Activated naive CD4-positive, alpha-beta T cell (primary cell): Measurements from ENCODE around the gene AGAP1.

Source experiments
- DNase-seq, 4 experiments: peaks; one replicate each; lab custom pipeline; 2025; lab: John Stamatoyannopoulos, UW

Gene AGAP1

DNA sequence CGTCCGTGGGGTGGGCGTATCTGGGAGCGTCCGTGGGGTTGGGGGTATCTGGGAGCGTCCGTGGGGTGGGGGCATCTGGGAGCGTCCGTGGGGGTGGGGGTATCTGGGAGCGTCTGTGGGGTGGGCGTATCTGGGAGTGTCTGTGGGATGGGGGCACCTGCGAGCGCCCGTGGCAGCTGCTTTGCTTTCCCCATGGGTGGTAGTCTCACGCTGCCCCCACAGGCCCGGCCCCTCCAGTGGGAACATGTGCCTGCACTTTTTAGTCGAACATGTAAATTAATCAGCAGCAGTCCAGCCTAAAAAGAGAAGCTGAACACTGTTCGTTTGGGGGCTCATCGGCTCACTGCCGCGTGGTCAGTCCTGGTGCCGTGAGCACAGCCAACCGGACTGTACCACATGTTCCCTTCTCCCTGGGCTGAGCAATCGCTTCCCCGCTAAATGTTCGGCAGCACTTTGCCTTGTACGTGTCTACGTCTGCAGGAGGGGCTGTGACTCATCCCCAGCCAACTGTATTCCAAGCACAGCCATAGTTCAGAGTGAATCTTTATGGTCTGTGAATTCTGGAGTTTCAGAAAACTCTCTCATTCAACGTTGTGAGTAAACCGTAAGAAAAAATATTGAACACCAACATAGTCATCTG is 271.5 kb downstream of the AGAP1 start:
- no peak for DNase-seq

DNA sequence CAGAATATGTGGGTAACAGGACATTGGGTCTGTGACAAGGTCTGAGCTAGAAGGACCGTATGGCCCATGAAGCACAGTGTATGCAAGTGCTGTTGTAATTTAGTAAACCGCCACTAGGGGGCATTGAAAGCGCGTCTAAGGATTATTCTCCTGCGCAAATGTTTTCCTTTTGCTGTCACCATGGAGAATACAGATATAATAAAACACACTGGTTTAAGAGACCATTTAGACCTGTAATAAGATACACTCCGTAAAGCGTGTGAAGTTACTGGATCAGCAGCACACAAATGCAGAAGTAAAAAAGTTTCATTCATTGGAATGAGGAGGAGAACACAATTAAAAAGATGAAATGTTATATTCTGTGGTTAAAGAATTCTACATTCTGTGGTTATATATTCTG is 272.4 kb downstream of the AGAP1 start:
- peak in 1 of 4 experiments; percentile 29 for DNase-seq

DNA sequence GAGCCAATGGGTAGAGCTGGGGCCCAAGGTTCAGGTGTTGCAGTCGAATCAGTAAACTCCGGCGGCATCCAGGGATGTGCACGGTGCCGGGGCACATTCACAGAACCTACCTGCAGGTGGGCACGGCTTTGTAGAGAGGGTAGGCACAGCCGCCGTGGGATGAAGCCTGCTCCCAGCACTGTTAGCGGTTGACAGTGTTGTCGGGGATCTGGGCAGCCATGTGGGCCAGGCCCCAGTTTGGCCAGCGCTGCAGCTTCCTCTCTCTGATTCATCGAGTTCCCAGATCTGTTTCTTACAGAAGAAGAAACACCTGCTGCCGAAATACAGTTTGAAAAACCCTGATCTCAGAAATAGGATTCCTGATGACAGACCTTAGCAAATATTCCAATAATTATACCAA is 274.8 kb downstream of the AGAP1 start:
- DNase-seq: no peak

DNA sequence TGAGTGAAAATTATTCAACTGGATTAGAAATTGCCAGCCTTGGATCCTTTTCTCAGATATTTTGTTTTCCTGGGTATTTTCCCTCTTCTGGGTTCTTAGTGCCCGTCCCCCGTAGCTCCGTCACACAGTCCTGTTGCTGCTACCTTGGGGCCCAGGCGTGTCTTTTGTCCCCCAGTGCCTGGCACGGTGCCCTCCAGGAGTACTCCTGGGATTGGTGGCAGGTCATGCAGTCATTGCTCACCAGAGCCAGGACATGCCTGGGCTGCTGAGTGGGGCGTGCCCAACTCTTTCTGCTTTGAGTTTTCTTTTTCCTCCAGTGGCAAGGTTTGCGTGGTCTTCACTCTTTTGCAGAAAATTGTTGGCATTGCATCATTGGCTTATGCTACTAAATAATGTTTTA is 275.2 kb downstream of the AGAP1 start:
- no peak for DNase-seq

DNA sequence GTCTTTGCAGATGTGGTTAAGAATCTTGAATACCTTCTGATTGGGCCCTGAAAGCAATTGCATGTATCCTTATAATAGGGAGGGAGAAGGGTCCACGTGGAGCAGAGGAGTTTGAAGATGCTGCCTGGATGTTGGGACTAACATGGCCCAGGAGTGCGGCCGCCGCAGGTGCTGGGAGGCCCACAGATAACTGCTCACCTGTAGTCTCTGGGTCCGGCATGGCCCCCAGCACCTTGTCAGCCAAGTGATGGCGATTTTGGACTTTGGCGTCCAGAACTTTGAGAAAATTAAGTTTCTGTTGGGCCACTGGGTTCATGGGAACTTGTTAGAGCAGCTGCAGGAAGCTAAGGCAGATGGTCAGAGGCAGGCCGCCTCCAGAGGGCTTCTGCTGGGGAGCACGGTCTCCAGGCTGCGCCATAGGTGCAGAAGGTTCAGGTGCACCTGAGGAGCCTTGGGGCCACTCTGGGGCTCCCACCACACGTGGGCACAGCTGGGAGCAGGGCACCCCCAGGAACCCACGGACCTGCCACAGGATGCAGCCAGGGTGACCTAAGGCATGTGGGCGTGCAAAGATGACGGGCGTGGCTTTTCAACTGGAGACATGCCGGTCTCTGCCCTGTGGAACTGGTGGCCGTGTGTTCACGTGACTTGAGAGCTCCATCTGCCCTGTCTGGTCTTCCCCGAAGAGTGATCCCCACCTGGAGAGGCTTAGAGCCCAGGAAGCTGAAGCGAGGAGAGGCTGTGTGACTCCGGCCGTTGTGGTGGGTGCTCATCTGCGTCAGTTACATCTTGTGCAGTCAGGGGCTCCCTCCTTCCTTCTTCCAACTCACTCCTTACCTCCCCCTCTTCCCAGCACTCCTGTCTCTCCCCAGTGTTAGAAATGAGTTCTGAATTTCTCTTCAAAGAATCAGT is 277.3 kb downstream of the AGAP1 start:
- no peak for DNase-seq

DNA sequence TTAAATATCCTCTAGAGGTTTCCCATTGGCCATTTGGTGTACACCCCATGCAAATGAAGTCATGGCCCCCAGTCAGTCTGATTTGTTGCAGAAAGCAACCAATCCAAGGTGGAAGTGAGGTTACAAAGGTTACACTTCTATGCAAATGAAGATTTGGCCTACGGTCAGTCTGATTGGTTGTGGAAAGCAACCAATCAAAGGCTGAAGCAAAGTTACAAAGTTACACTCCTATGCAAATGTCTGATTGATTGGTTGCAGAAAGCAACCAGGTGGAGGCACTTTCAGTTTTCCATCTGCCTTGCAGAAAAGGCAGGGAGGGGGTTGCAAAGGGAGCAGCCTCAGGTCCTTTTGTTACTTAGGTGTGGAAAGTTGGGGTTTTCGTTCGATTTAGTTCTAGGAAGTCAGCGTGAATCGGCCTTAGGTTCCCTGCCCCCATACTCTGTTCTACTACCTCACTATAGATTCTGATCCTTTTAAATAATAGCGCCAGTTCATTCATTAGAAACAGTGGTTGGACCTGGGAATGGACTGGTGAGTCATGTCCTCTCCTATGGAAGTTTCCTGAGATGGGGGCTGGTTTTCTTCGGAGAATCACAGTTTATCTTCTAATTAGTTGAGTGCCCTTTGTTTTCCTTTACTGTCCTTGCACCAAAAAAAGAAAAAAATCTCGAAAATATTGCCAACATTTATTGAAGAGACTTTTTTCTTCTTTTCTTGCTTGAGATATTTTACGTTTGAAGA is 279.5 kb downstream of the AGAP1 start:
- no peak for DNase-seq

DNA sequence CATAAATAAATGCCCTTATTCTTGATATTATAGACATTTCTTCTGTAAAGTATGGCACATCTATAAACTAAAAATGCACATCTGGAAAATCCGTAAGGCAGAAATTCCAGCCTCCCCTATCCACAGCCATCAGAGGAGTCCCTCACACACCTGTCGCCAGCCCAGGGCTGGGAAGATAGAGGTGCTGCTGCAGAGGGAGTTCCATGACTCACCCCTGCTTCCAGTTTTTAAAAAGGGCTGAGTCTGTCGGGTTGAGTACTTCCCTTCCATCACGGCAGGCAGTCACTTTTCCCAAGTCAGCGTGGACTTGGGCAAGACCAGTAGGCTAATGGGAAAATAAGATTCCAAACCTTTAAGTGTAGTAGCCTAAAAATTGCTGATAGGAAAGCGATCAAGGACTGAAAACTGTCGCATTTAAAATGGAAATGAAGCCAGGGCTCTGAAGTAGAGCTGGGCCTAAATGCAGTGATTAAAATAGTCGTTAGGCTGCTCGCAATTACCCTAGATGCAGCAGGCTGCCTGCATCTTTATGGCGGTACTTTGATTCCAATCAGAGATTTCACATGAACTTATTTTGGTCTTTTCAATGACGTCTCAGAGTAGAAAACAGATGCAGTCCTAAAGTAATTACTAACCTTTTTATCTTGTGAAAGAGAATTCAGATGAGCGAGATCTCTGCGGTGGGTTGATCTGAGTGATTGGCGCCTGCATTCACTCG is 280.5 kb downstream of the AGAP1 start:
- no peak for DNase-seq

DNA sequence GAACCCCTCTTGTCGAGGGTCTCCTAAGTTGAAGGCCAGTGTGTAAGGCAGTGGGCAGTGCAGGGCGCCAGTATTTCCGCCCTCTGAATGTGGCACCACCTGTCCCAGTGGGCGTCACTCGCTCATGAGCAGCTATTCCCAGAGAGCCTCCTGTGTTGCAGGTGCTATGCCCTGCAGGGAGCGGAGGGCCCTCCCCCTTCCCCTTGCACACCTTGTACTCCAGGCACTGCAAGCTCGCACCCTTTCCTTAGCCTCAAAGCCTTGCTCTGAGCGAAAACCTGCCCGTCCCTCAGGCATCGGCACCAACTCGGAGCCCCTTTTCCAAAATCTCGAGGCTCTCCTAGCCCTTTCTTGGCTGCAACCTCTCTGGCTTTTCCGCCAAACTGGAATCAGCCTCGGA is 282.7 kb downstream of the AGAP1 start:
- no peak for DNase-seq

DNA sequence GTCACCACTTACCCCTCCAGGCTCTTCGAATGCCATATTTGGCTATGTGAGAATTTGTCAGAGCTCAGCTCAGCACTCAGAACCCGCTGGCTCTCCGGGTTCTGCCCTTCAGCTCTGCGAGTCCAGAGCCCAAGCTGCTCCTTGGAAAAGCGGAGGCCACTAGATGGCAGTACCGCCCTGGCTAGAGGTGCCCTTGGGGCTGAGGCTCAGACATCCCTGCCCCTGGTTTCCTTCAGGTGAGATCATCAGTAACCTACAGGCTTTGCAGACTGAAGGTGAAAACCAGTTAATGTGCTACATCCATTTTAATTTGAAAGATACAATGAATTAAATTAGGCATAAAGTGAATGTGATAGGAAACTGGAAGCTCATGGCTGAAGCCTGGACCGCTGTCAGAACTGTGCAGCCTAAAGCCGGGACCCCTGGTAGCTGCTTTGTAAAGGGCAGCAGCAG is 285.6 kb downstream of the AGAP1 start:
- DNase-seq: peak in 2 of 4 experiments; percentile 7 to 13

DNA sequence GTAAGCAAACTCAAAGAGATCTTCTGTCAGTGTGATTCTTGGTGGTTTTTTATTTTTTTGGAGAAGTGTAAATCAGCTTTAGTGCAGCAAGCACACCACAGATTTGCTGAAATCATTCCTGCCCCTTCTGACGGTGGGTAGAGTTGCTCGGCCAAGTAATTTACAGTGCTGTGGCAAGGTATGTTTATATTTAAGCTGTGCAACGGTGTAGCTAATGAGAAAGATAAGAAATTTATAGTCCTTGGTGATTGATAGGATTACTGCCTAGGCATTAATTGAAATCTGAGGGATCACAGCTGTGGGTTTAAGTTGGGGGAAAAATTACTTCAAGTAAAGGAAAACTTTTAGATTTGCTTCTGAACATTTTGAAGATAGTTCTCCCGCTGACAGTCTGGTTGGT is 286.6 kb downstream of the AGAP1 start:
- DNase-seq: no peak

DNA sequence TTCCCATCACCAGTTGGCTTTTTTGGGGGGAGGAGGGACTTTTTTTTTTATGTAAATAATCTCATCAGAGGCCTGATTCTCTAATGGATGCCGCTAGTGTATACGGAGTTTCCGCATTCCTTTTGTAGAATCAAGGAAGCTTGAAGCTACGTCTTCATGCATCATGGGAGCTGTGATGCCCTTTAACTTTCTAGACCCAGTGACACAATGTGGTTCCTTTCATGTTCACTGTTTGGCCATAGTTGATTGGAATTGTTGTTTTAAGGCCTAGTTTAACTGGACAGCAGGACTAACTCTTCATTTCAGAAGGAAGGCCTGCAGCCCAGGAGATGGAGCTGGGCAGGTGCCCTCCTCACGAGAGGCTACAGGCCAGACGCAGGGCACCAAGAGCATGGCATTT is 287.9 kb downstream of the AGAP1 start:
- DNase-seq: no peak

DNA sequence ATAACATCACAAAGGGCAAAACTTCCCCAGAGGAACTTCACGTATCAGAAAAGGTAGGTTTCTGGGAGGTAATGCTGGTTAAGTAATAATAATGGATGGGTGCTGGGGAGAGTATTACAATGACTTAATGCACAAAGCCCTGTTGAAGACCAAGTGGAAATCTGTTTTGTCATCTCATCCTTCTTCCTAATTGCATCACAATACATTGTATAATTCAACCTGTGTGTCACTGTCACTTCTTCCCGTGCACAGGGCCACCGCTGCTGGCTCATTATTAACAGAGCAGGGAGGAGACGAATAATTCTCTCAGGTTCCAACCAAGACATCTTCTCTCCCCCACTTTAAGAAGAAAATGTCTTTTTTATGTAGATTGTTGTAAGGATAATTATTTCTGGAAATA is 290.9 kb downstream of the AGAP1 start:
- no peak for DNase-seq

DNA sequence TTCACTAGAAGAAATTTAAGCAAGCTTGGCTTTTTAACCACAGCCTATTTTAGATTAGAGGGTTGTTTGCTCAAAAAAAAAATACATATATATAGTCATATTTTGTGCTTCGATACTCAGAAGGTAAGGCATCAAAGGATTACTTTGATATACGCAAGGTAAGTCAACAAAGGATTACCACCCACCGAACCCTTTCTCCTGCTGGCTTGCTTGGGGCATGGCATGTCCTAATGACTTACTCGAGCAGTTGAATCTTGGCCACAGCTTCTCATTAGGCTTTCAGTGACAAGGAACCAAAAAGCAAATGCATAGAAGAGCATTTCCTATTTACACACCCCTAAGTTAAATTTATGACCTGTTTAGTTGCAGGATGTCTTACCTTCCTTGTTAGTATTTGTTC is 295.7 kb downstream of the AGAP1 start:
- no peak for DNase-seq

DNA sequence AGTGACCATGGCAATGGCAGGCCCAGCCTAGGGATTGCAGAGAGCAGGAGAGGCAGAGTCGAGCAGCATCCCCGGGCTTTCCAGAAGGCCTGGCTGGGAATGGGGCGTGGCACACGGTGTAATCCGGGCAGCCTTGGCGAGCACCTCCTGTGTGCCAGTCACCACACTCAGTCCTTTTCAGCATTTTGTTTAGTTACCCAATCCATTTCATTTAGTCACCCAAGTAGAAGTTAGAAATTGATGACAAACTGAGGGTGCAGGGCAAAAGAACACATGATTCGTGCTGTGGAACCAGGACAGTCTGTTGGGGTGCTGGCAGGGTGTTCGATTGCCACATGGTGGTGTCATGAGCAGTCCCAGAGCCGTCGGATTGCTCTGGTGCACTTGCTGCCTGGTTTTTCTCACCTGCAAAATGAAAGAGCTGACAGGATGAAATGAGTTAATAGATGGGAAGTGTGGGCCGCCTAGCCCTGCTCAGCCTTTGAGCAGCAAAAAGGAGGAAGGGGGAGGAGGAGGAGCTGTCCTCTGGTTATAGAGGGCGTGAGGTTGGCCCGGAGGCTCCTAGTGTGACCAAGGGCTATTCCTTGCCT is 299.4 kb downstream of the AGAP1 start:
- DNase-seq: no peak

DNA sequence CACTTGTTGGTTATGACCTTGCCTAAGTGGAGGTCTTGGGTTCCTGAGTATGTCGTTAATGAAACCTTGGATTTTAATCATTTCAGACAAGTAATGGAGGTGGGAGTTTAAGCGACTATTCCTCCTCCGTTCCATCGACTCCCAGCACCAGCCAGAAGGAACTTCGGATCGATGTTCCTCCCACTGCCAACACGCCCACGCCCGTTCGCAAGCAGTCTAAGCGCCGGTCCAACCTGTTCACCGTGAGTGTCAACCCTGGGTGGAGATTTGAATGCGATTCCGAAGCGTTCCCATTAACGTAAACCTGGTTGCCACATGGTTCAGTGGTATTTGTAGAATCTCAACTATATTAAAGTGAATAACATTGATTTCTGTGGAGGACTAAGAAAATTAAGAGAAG is 305.4 kb downstream of the AGAP1 start:
- DNase-seq: no peak

DNA sequence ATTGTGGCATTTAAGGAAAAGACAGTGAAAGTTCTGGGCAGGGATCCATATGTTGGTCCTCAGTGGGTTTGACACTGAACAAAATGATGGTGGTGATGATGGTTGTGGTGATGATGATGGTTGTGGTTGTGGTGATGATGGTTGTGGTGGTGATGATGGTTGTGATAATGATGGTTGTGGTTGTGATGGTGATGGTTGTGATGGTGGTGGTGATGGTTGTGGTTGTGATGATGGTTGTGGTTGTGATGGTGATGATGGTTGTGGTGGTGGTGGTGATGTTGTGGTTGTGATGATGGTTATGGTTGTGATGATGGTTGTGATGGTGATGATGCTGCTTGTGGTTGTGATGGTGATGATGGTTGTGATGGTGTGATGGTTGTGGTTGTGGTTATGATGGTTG is 308.7 kb downstream of the AGAP1 start:
- DNase-seq: no peak

DNA sequence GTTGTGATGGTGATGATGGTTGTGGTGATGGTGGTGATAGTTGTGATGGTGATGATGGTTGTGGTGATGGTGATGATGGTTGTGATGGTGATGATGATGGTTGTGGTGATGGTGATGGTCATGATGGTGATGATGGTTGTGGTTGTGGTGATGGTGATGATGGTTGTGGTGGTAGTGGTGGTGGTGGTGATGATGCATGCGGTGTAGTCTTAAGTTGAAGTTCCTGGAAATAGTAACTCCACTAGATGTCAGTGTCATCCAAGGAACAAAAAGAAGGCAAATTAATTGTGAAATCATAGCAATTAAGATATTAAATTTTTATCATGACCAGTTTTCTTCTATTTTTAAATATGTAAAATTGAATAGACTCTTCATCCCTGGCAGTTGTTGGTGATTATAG is 309.2 kb downstream of the AGAP1 start:
- no peak for DNase-seq

DNA sequence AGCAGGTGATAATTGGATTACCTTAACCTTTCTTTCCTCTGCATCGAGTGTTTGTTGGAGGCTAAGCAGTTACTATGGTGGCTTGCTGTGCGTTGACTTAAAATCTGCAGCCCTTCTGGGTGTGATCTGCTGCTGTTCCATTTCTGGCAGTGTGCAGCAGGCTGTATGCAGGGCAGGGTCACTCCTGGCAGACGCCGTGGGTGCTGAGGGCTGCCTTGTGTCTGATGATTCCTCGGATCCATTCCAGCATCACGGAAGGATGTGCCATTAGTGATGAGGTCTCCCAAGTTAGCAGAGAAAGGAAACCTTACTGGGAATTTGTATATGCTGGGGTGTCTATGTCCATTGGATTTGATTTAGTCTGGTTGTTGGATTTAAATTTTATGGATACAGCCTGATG is 310.8 kb downstream of the AGAP1 start:
- DNase-seq: no peak

DNA sequence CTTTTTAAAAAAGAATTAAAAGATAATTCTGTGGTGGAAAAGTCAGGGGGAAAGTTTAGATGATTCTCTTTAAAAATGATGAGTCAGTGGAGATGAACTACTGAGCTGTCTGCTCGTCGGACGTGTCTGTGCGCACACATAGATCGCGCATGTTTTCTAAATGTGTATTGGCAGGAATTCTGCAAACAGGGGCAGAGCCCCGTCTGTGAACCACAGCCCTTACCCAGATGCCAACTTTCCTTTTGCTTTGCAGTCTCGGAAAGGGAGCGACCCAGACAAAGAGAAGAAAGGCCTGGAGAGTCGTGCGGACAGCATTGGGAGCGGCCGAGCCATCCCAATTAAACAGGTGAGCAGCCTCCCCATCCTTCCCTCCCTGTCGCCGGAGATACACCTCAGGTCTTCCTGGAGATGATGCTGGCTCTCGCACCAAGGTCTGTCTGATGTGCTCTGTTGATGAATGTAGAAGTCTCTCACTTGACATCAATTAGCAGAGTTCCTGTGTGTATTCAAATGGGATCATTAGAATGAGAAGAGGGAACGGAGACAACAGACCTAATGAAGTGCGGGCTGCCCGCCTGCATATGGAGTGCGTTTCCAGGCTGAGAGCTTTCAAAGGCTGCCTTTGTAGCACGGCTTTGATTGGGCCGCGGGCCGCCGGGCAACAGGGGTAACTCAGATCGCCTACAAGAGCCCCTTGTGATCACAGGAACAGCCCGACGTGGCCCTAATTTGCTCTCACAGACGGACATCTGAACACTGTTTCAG is 313.3 kb downstream of the AGAP1 start:
- DNase-seq: no peak

DNA sequence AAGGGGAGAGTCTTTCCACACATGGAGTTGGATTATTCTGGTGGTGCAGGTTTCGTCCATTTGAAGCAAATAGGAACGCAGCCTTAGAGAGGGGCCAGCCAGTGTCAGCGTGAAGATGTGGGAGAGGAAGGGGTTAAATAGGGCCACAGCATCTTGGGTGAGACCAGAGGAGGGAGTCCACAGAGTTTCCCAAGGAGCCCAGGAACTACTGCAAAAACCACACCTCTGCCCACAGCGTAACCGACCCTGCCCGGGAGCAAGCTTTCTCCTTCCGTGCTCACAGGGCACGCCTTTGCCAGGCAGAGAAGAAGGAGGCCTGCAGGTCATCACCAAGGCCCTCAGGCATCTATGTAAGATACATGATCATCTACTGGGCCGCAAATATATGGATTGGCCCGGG is 314.5 kb downstream of the AGAP1 start:
- DNase-seq: no peak

DNA sequence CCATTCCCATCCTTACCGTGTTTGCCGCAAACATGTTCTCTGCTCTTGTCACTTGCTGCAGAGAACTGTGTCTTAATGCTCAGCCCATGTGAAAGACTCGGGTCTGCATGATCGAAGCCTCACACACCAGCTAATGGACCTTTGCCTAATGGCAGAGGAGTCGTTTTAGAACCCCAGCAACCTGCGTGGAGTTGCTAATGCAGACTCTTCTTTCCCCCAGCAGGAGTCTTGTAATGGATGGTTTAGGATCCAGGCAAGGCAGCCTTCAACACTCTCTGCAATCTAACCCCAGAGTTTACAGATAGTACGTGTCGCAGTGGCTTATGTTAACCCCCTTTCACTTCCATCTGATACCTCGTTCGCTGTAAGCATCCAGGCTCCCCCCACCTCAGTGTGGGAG is 316.4 kb downstream of the AGAP1 start:
- no peak for DNase-seq
